GM21737 (cell line): ENCODE results near the gene RXFP4.
"Not testable (repeated sequence)": the region's sequence is repeated elsewhere in the genome, so short reads cannot be mapped to it uniquely, and the experiment has no call there.

Source experiments
- ATAC-seq: cut with Tn5 transposase; IDR thresholded peaks from one replicate; pipeline ENCODE4 v1.9.1; 2021; ENCODE audit warnings: mild to moderate bottlenecking, moderate library complexity; ENCODE audit not compliant: unreplicated experiment

The RXFP4 gene

GRCh38 chr1:155940993-155941844 is at the start of gene RXFP4:
Gene RXFP4, plus strand, starts transcription at chr1:155941638. Its CDS starts 72 bp downstream, at chr1:155941710.
- no peak for ATAC-seq

GRCh38 chr1:155892796-155893195 is 48.6 kb upstream of the RXFP4 start:
- no peak for ATAC-seq

- no peak for ATAC-seq
Measured at GRCh38 chr1:155893389-155894142, 47.9 kb upstream of the RXFP4 start.

- ATAC-seq: not testable (repeated sequence)
Measured at GRCh38 chr1:155895617-155896016, 45.8 kb upstream of the RXFP4 start.

- ATAC-seq: not testable (repeated sequence)
Measured at GRCh38 chr1:155896476-155896875, 45.0 kb upstream of the RXFP4 start.

- no peak for ATAC-seq
Measured at GRCh38 chr1:155897746-155898145, 43.7 kb upstream of the RXFP4 start.

GRCh38 chr1:155898888-155899287 is 42.5 kb upstream of the RXFP4 start:
- ATAC-seq: no peak

- ATAC-seq: no peak
Measured at GRCh38 chr1:155899683-155900082, 41.8 kb upstream of the RXFP4 start.

GRCh38 chr1:155900161-155900560 is 41.3 kb upstream of the RXFP4 start:
- no peak for ATAC-seq

- no peak for ATAC-seq
Measured at GRCh38 chr1:155904261-155904660, 37.2 kb upstream of the RXFP4 start.

- no peak for ATAC-seq
Measured at GRCh38 chr1:155909894-155910293, 31.5 kb upstream of the RXFP4 start.

GRCh38 chr1:155910621-155911121 is 30.8 kb upstream of the RXFP4 start:
- ATAC-seq: no peak

- peak; percentile 85 for ATAC-seq
Measured at GRCh38 chr1:155911156-155912055, 30.0 kb upstream of the RXFP4 start, which contains the start of gene RIT1. Gene RIT1, minus strand, starts transcription at chr1:155911349. Its CDS starts 588 bp downstream, at chr1:155910761.

GRCh38 chr1:155912056-155912536 is 29.3 kb upstream of the RXFP4 start:
- ATAC-seq: no peak

- ATAC-seq: no peak
Measured at GRCh38 chr1:155913969-155914757, 27.3 kb upstream of the RXFP4 start.

GRCh38 chr1:155918660-155919059 is 22.8 kb upstream of the RXFP4 start:
- ATAC-seq: no peak

- ATAC-seq: no peak
Measured at GRCh38 chr1:155919801-155920200, 21.6 kb upstream of the RXFP4 start.

GRCh38 chr1:155920717-155921116 is 20.7 kb upstream of the RXFP4 start:
- ATAC-seq: no peak

GRCh38 chr1:155925506-155925905 is 15.9 kb upstream of the RXFP4 start:
- no peak for ATAC-seq

- no peak for ATAC-seq
Measured at GRCh38 chr1:155929057-155929456, 12.4 kb upstream of the RXFP4 start.
